Medulla oblongata (tissue), 1 donor: Measurements from ENCODE around the gene UBE3B.

Source experiments
- DNase-seq: peaks from one replicate; pipeline ENCODE4 v3.0.0-alpha.2; 2015; ENCODE audit errors: extremely low spot score

UBE3B gene

DNA sequence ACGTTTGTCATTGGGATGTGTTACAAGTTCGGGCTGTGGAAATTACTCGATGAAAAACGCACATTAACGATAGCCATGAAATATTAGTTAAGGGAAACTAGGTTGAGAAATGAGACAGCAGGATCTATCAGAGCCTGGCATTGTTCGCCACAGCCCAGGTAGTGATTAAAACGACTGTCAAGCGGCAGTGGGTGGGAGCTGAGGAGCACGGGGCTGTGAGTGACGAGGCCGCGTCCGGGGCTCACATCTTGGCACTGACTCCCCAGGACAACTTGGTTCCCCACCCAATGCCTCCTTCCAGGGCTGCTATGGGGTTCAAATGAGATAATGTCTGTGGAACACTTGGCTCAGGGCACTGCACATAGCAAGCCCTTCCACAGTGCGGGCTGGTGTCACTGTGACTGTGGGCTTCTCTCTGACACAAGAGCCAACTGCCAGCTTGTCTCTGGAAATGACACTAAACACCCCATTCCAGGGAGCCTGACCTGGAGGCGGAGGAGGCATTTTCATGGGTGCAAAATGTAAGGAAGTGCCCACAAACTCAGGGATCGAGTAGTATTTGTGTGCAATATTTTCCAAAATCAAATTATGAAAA, 76.6 kb downstream of the UBE3B start:
- DNase-seq: no peak

GRCh38 chr12:109554761-109555160, 77.3 kb downstream of the UBE3B start:
- no peak for DNase-seq

DNA sequence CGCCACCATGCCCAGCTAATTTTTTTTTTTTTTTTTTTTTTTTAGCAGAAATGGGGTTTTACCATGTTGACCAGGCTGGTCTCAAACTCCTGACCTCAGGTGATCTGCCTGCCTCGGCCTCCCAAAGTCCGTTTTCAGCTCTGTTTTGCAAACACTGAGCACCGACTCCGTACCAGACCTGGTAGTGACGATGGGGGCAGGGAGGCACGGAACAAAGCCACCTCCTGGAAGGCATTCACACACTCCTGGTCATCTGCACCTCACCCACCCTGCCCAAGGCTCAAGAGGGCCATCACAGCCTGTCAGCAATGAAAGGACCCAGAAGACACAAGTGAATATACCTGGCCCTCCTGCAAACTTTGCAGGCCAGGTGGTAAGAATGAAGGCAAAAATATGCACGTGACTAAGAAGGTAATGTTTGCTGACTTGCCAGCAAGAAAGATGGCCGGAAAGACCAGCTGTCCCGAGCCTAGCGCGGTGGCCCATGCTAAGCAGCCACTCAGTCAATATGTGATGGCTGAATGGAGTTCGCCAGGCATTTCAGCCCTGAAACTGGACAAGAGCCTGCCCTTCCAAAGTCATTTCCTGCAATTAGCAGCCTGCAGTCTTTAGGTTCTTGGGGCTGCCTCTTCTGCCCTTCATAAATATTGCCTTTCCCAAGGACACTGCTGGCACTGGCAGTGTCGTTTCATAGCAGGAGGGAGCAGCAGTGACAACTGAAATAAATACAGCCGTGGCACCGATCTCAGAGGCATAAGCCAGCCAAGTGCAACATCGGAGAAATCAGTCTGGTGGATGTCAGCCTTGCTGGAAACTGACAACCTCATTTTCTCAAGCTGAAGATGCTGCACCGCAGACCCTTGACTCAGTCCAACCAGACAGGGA, 78.2 kb downstream of the UBE3B start:
- DNase-seq: no peak

DNA sequence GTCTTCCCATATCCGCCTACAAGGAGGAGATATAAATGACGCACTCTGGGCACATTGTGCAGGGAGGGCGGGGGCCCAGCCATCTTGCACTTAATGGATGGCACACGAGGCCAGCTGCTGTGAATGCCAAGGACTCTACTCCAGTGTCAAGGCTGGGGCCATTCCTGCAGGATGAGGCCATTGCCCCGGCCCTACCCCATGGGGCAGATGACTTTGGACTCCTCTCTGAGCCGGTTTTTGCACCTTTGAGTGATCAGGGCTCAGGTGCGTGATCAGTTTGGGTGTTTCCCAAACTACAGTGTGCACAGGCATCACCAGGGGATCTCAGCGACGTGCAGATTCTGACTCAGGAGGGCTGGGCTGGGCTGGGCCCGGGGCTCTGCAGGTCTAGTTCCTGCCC, 79.8 kb downstream of the UBE3B start:
- no peak for DNase-seq

GRCh38 chr12:109557805-109558204, 80.4 kb downstream of the UBE3B start:
- DNase-seq: no peak

- DNase-seq: no peak
Measured at GRCh38 chr12:109558374-109559199, 81.2 kb downstream of the UBE3B start.

DNA sequence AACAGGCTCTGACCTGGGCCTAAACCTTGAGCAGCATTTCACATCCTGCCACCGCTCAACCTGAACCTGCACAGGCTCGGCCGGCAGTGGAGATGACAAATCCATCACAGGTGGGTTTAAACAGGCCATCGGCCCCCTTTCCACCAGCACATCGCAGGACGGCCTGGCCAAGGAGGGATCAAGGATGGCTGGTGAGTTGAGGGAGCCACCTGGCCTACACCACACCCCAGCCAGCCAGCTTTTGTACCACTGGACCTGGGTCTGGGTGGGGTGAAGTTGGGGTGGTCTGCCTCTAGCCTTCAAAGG, 81.7 kb downstream of the UBE3B start:
- no peak for DNase-seq

GRCh38 chr12:109559601-109560000, 82.2 kb downstream of the UBE3B start:
- no peak for DNase-seq

DNA sequence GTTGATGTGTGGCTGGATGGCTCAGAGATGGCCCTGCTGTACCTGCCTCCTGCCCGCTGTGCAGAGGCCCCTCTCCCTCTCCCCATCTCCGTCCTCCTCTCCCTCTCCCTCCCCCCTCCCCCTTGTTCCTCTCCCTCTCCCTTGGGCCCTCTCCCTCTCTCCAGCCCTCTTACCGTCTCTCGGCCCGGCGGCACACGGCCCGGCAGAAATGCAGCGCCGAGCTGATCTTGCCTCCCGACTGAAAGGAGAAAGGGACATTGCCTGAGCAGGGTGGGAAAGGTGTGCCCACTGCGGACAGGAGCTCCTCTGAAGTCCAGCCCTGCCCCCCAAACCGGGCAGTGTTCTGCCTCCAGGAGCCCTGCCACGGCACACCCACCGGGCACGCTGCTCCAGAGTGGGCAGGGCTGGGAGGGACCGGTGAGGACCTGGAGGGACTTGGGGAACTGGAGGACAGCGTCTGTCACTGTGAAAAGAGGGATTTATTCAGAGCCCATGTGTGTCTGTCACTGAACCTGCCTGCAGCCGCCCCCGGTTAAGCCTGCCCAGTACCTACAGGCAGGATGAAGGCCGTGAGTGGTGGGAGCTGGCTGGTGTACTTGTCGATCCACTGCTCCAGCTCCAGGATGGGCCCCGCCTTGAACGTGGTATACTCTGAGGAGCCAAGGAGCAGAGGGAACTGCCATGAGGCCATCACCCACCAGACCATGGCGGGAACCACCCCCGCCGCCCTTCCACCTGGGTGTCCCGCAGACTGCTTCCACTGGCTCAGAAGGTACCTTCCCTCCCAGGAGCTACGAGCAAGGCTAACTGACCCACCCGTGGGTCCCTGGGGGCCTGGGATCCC, 83.7 kb downstream of the UBE3B start:
- no peak for DNase-seq

DNA sequence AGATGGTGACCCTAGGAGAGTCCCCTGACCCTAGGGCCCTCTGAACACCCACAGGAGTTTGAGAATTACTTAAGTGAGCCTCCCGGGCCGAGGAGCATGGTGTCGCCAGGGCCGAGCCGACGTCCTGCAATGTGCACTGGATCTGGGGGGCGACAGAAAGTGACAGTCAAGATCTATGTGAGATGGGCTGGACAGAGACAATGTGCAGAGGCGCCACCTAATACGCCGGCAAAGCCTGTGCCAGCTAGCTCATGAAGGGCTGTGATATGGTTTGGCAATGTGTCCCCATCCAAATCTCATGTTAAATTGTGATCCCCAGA, 84.2 kb downstream of the UBE3B start:
- no peak for DNase-seq

- DNase-seq: no peak
Measured at GRCh38 chr12:109562871-109563270, 85.4 kb downstream of the UBE3B start.

GRCh38 chr12:109563291-109564284, 86.2 kb downstream of the UBE3B start:
- DNase-seq: no peak

DNA sequence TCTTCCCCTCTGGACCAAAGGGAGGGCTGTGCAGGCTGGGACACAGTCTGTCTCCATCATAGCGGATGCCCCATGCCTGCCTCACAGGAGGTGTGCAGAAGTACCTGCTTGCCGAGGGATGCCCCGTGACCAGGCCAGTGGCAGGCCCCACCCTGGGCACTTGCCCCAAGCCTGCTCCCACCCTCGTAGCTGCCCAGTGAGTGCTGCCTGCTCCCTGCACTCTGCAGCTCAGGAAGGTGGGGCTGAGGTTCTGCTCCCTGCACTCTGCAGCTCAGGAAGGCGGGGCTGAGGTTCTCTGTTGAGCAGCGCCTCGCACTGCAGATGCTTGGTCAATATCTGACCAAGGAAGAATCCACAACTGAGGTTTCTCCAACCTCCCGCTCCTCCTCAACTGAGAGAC, 89.0 kb downstream of the UBE3B start:
- DNase-seq: no peak

DNA sequence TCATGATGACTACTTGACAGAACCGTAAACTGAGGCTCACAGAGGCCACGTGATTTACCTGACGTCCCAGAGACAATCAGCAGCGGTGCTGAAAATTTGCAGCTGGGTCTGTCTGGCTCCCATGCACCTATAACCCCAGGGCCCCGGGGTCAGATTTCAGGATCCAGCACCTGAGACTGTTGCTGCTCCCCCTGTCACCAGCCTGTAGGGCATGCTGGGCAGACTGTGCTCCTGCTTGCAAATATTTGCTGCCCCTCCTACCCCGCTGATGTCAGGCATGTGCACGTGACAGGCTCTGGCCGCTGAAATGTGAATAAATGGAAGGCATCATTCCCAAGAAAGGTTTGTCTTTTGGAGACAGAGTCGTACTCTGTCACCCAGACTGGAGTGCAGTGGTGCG, 89.9 kb downstream of the UBE3B start:
- no peak for DNase-seq

DNA sequence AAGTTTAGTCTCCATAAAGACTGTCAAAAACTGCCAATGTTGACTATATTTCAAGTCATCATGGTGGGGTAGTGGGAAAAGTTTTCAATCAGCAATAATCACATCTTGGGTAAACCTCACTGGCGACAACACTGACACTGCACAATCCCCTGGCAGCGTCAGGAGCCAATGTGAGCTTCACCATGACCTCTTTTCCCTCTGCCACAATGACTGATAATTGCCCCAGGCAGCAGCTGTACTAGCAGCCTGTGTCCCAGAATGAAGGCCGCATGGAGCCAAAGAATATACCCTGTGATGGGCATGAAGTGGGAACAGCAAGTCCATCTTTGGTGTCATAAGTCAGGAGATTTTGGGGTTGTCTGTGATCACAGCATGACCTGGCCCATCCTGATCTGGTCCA, 90.5 kb downstream of the UBE3B start:
- DNase-seq: no peak

DNA sequence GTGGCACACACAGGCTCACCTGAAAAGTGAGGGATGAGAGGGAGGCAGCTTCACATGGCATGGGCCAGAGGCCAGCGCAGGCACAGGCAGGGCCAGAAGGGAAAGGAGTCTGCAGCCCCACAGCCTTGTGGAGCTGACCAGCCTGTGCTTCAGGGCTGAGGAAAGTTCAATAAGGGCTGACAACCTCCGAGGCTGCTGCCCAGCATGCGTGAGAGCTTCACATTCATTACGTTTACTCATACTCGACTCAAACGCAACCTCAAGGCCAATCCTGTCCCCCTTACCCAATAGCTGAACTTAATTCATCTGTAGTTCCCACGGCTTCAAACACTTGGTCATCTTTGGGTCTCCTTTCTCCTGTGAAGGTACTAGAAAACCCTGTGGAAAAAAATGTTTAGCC, 91.1 kb downstream of the UBE3B start:
- no peak for DNase-seq

DNA sequence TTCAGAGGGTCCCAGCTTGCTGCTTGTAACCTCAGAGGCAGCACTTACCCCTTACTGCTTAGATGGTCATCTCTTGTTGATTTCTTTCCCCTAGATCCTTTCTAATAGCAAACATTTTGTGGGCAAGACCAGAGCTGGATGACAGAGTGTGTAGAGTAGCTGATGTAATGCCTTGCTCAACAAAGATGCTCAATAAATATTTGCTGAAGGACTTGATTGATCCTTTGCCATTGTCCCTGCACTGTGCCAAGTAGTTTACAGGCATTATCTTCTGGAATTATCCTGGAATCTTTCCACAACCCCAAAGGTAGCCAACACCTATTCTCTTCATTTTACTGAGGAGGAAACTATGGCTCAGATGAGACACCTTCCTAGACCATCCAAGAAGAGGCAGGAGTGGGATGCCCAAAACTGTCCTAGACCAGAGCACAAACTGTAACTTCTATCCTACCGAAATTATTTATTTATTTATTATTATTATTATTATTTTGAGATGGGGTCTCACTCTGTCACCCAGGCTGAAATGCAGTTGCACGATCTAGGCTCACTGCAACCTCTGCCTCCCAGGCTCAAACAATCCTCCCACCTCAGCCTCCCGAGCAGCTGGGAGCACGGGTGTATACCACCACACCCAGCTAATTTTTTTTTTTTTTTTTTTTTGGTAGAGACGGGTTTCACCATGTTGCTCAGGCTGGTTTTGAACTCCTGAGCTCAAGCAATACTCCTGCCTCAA, 94.5 kb downstream of the UBE3B start:
- DNase-seq: no peak

DNA sequence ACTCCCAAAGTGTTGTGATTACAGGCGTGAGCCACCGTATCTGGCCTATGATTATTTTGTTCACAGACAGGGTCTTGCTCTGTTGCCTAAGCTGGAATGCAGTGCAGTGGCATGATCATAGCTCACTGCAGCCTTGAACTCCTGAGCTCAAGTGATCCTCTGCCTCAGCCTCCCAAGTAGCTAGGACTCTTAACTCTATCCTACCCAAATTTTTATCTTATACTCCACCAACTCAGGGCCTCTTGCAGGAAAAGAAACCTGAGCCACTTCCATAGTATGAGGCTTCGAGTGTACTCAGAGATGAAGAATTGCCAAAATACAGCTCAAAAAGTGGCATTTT, 95.0 kb downstream of the UBE3B start:
- no peak for DNase-seq

DNA sequence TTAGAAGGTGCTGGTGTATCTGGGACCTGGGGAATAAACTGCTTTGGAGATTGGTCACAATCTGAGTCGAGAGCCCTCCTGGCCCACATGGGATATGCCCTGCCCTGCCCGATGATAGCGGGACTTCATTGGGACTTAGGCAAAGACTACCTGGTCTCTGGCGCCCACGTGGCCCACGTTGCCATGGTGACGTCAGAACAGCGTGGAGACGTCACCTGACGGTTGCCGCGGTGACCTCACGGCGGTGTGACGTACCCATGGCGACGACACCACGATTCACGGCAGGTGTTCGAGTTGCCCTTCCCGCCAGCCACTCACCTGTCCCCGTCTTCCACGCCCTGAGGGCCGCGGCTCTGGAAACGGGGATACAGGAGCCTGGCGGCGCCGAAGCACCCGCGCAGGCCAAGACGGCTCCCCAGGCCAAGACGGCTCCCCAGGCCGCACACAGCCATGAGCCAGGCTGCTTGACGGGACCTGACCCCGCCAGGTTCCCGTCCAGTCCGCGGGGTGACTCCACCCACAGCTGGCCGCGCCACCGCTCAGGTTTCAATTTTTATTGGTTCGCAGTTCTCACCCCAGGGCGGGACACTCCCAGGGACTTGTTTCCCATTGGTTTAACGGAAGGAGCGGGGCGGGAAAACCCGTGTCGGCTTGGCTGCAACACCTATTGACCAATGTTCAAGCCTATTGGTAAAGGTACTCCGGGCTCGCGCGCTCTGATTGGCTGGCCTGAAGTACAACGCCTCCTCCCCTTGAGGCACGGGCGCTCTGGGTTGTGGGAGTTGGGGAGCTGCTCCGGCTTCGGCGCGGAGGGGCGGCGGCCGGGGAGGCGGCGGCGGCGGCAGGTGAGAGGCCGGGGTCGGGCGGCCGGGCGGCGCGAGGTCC, 95.8 kb downstream of the UBE3B start, which contains the start of the genes MMAB and MVK:
Gene MMAB (minus strand): TSS at position 476 of the 885 bp plus-strand sequence. CDS start 24 bp downstream, at position 452.
Gene MVK (plus strand): TSS at position 766 of the 885 bp plus-strand sequence. CDS start 1,029 bp downstream, outside the sequence.
- peak; percentile 100 for DNase-seq
